Measurements from ENCODE around the gene NCBP3.
A peak's percentile ranks its signal among the peaks of the same experiment; 100 is the strongest.

NCBP3 gene

GRCh38 chr17:3885271-3885670, 39.2 kb upstream of the NCBP3 start:
- no peak overlapping the region for H3K4me3 ChIP-seq (ENCODE audit: low read depth, low read length)
- no peak for DNase-seq (ENCODE audit: low read depth)

GRCh38 chr17:3884188-3884587, 38.1 kb upstream of the NCBP3 start:
- no peak for DNase-seq (ENCODE audit: low read depth)
- H3K4me3 ChIP-seq (ENCODE audit: low read depth, low read length), result no peak overlapping the region

- no peak for DNase-seq (ENCODE audit: low read depth)
- H3K4me3 ChIP-seq (ENCODE audit: low read depth, low read length), result no peak overlapping the region
Observed at GRCh38 chr17:3882276-3882675, 36.2 kb upstream of the NCBP3 start.

- DNase-seq (ENCODE audit: low read depth), result no peak
- no peak overlapping the region for H3K4me3 ChIP-seq (ENCODE audit: low read depth, low read length)
Observed at GRCh38 chr17:3880983-3881382, 34.9 kb upstream of the NCBP3 start.

DNA sequence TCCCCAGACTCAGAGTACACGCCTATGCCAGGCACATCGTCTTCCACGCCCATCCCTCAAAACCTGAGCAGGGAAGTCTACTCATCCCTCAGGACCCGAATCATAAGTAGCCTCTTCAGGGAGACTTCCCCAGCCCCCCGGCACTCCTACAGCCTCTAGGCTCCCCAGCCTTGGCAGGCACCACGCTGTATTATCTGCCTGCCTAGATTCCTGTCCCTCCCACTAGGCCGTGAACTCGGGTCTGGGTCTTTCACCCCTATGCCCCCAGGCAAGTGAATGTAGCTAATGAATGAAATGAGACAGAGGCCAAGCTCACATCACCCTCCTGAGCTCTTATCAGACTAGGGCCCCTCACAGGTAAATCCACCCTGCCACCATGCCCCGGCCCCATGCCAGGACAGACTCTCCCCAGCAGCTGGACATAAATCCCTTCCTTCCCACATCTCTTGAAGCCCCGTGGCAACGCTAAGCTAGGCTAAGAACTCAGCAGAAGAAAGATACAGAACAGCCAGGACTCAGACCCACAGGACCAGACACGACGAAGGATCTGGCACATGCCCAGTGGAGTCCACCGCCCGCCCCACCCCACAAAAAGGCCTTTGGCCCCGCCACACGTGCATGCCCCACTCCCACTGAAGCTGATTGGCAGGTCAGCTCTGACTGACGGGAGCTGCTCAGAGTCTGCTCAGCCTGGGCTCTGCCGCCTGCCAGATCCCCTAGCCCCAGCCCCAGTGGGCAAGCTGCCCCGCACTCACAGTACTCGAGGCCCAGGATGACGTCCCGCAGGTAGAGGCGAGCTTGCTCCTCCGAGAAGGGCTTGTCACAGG, 33.8 kb upstream of the NCBP3 start:
- no peak for DNase-seq (ENCODE audit: low read depth)
- H3K4me3 ChIP-seq (ENCODE audit: low read depth, low read length), result no peak overlapping the region

GRCh38 chr17:3879186-3879585, 33.1 kb upstream of the NCBP3 start:
- peak; percentile 82 for DNase-seq (ENCODE audit: low read depth)
- H3K4me3 ChIP-seq (ENCODE audit: low read depth, low read length), result no peak overlapping the region

- no peak overlapping the region for H3K4me3 ChIP-seq (ENCODE audit: low read depth, low read length)
- no peak for DNase-seq (ENCODE audit: low read depth)
Observed at GRCh38 chr17:3877220-3877619, 31.2 kb upstream of the NCBP3 start.

DNA sequence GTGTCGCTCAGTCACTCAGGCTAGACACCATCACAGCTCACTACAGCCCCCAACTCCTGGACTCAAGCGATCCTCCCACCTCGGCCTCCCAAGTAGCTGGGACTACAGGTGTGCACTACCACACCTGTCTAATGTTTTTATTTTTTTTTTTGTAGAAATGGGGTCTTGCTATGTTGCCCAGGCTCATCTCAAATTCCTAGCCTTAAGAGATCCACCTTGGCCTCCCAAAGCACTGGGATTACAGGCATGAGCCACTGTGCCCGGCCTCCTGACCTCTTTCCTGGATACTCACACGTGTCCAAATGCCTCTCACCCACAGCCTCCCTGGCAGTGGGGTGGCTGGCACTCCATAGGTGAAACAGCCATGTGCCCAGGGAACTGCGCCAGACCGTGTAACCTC, 29.3 kb upstream of the NCBP3 start:
- no peak for DNase-seq (ENCODE audit: low read depth)
- no peak overlapping the region for H3K4me3 ChIP-seq (ENCODE audit: low read depth, low read length)

DNA sequence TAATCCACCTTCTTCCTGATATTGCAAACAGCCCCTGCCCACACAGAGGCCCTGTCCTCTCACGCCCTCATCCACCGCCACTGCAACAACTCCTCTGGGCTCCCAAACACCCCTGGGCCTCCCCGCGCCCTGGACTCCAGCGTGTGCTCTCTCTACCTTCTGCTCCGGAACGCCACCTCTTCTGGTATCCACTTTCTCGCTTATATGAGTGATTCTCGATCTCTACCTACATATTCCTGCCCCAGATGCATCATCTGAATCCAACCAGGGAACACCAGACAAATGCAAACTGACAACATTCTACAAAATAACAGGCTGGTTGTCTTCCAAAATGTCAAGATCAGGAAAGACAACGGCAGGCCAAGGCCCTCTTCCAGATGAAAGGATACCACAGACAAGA, 27.8 kb upstream of the NCBP3 start:
- H3K4me3 ChIP-seq (ENCODE audit: low read depth, low read length), result no peak overlapping the region
- no peak for DNase-seq (ENCODE audit: low read depth)

- DNase-seq (ENCODE audit: low read depth), result no peak
- H3K4me3 ChIP-seq (ENCODE audit: low read depth, low read length), result no peak overlapping the region
Observed at GRCh38 chr17:3870871-3871306, 24.8 kb upstream of the NCBP3 start.

- H3K4me3 ChIP-seq (ENCODE audit: low read depth, low read length), result no peak overlapping the region
- no peak for DNase-seq (ENCODE audit: low read depth)
Observed at GRCh38 chr17:3867606-3868005, 21.6 kb upstream of the NCBP3 start.

DNA sequence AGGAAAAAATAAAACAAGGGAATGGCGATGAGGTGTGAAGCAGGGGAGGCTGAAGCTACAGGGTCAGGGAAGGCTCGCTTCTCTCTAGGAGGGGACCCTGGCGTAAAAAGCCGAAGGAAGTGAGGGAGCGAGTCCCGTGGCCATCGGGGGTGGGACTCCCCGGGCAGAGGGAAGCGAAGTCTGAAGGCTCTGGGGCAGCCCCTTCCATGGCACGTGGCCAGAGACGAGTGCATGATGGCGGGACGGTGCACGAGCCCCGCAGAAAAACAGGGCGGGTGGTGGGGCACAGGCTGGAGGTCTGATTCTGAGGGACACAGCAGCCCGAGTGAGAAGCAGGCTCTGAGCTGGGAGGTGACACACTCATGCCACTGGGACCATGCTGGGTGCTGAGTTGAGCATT, 21.1 kb upstream of the NCBP3 start:
- no peak for DNase-seq (ENCODE audit: low read depth)
- no peak overlapping the region for H3K4me3 ChIP-seq (ENCODE audit: low read depth, low read length)

DNA sequence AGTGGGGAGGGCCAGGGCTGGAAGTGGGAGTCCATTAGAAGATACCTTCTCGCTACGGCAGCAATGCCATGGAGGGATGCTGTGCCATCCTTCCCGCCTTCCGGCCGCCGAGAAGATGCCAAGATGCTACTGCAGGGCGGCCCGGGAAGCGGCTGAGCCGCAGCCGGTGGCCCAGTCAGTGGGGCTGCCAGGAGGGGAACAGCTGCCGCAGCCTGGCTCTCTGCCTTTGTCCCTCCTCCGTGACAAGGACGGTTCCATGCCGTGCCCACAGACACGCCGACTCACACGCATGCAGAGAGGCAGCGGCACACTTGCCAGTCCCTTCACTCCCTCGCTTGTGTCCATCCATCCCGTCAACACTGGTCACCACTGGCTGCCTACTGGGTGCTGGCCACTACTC, 20.2 kb upstream of the NCBP3 start:
- no peak for DNase-seq (ENCODE audit: low read depth)
- no peak overlapping the region for H3K4me3 ChIP-seq (ENCODE audit: low read depth, low read length)

- DNase-seq (ENCODE audit: low read depth), result no peak
- no peak overlapping the region for H3K4me3 ChIP-seq (ENCODE audit: low read depth, low read length)
Observed at GRCh38 chr17:3865176-3865575, 19.1 kb upstream of the NCBP3 start.

- no peak overlapping the region for H3K4me3 ChIP-seq (ENCODE audit: low read depth, low read length)
- no peak for DNase-seq (ENCODE audit: low read depth)
Observed at GRCh38 chr17:3864534-3864933, 18.5 kb upstream of the NCBP3 start.

DNA sequence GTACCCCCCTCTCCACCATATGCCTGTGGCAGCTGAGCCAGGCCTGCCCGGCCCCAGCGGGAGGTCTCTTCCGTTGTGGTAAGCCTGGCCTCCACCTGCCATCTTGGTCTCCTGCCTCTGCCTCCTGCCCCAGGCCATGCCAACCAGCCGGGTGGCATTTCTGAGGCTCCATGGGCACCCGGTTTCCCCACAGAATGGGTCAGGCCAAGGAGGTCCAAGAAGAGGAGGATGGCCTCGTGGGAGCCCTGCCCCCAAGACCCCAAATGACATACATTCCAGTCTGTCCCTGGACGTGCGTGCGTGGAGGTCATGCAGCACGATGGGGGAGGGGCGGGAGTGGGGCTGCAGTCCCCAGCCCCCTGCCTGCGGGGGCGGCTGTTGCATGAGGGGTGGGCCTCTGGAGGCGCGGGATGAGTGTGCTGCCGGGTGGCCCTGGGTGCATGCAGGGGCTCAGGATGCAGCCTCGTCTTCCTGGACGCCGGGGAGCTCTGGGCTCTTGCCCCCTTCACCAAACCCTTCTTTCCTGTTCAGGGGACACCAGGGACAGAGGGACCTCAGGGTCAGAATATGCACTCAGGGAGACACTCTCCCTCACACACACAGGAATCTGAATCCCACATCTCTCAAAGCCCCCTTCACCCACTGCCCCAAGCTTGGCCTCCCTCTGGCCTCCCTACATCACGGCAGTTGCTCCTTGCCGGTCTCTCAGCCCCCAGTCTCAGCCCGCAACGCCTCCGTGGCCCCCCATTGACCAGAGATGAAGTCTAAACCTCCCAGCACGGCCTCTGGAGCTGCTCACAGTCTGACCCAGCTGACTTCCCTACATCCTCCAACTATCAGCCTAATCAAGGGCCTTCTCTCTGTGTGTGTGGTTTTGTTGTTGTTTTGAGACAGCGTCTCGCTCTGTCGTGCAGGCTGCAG, 16.0 kb upstream of the NCBP3 start:
- H3K4me3 ChIP-seq (ENCODE audit: low read depth, low read length), result no peak overlapping the region
- no peak for DNase-seq (ENCODE audit: low read depth)

GRCh38 chr17:3860939-3861700, 15.1 kb upstream of the NCBP3 start:
- no peak overlapping the region for H3K4me3 ChIP-seq (ENCODE audit: low read depth, low read length)

GRCh38 chr17:3859940-3860339, 13.9 kb upstream of the NCBP3 start:
- DNase-seq (ENCODE audit: low read depth), result no peak
- H3K4me3 ChIP-seq (ENCODE audit: low read depth, low read length), result no peak overlapping the region

More at GRCh38 chr17:3860939-3861700, 15.1 kb upstream of the NCBP3 start:
- DNase-seq (ENCODE audit: low read depth), result no peak

DNA sequence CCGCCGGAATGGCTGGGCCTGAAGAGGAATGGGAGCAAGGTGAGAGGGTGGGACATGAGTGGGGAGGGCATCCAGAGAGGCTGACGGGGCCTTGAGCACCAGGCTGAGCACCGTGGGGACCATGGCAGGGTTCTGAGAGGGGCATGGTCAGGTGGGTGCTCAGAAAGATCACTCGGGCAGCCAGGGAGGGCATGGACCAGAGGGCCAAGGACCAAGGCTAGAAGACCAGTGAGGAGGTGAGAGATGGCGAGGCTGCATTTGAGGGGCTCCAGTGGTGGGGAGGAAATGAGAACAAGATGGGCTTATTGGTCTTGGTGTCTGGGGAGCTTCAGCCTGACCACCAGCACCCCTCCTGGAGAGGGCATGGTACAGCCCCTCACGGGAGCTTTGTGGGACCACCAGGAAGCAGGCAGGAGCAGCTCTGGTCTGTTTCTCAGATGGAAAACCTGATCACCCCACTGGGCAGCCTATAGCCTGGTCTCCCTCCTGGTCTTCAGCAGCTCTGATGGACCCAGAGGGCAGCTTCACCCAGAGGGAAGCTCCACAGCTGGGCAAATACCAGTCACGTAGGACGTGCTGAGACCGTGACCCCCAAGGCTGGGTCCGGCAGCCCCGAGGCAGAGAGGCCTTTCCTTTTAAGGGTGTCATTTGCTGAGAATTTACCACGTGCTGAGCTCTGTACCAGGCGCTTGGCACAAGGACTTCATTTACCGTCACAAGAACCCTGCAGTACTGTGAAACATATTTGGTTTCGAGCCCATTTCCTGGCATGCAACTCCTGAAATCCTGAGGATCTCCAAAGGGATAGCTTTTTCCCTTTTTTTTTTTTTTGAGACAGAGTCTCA, 11.4 kb upstream of the NCBP3 start:
- H3K4me3 ChIP-seq (ENCODE audit: low read depth, low read length), result no peak overlapping the region
- no peak for DNase-seq (ENCODE audit: low read depth)

Measured in skeletal muscle cell (primary cell).